Measurements from ENCODE around the gene PLEKHG5.
A peak's percentile ranks its signal among the peaks of the same experiment; 100 is the strongest.

The PLEKHG5 gene

DNA sequence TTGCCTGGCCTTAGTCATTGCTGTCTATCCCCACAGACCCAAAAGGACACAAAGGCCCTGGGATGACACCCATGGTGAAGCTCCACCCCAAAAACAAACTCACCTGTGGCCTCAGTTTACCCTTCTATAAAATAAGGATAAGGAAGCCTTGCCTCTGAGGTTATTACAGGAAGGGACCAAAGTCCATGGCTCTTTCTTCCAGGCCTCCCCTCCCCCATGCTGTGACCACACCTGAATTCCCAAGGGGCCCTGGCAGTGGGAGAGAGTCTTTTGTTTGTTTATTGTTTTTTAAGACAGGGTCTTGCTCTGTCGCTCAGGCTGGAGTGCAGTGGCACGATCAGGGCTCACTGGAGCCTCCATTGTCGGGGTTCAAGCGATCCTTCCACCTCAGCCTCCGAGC lies 15.0 kb downstream of the PLEKHG5 start:
- no peak for DNase-seq

DNA sequence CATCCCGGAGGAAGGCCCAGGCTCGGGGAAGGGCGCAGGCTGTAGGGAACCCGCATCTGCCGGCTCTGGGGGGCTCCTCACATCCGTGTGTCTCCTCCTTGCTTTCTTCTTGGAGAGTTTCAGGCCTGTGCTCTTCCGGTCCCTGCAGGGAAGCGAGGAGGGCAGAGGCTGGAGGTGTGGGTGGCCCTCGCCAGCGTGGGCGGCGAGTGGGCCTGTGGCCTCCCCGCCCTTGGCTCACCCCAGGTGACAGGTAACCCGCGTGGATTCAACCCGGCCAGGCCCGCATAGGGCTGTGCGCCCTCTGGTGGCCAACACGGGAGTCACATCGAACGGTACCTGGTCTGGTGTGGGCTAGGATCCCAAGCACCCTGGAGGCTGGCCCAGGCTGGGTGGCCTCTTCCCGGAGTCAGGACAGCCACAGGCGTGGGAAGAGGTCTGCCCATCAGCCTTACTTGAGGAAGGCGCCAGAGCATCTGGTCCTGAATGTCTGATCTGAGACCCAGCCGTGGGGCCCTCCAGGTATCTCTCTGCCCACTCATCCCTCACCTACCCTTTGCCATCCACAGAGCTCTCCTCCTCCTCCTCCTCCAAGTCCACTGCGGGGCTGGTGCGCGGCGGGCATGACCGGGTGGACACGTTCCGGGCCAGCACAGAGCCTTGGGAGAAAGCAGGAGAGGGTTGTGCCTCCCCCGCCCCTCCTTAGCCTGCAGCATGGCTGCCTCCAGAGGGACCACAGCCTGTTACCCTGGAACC lies 15.9 kb downstream of the PLEKHG5 start:
- peak; percentile 75 for DNase-seq

DNA sequence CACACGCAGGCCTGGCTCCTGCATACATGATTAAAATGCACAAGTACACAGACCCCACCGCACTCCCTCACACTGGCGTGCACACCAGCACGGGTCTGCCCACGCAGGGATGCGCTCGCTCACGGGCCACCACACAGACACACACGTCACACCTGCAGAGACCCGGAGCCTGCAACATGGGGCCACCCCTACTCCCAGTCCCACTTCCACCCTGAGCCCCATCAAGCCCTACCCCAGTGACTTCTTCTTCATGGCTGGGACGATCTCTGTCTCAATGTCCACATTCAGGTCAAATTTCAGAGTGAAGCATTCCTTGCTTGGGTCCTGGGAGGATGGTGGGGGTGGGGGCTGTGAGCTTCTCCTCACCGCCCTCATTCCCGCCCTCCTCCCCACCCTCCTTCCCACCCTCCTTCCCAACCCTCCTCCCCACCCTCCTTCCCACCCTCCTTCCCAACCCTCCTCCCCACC lies 16.6 kb downstream of the PLEKHG5 start:
- DNase-seq: no peak

DNA sequence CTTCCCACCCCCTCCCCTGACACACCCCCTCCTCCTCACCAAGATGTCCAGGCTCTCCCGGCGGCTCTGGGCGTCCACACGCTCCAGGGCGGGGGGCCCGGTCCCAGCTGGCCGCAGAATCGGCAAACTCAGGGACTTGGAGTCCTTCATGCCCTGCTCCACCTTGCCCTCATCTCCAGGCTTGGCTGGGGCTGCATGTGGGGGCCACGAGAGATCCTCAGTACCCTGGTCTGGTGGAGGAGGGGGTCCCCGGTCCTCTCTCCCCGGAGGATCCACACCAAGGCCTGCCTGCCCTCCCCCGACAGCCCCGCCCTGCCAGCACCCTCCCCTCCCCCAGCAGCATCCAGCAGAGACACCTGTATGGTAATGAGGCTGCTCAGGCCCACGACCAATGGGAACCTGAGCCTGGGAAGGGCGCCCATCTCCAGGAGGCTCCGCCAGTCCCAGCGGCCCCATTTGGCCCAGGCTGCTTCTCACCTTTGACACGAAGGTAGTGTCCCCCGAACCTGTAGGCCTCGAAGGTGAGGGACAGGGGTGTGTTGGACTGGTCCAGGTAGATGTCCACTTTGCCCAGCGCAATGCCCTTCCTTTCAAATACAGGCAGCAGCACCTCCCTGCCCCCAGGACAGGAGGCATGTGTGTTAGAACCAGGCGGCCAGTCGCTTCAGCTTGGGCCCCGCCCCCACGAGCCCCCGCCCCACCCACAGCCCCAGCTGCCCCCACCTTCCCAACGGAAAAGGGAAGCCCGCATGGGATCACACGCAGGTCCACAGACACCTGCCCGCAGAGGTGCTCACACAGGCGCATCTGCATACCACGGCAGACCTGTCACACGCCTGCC lies 17.3 kb downstream of the PLEKHG5 start:
- DNase-seq: no peak

DNA sequence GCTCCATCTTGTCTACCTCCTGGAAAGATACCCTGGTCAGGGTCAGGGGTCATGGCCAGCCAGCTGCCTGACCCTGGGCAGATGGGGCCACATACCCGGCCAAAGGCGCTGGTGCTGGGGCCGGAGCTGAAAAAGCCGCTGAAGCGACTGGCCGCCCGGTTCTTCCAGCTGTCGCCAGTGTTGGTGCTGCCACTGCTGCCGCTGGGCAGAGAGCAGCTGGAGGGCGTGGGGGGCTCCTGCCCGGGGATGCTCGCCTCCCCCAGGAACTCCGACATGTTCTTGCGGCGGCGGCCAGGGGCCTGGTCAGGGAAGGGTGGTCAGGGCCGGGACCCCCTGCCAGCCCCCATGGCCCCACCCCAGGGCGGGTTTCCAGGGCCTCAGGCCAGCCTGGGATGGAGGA lies 18.3 kb downstream of the PLEKHG5 start:
- DNase-seq: no peak

DNA sequence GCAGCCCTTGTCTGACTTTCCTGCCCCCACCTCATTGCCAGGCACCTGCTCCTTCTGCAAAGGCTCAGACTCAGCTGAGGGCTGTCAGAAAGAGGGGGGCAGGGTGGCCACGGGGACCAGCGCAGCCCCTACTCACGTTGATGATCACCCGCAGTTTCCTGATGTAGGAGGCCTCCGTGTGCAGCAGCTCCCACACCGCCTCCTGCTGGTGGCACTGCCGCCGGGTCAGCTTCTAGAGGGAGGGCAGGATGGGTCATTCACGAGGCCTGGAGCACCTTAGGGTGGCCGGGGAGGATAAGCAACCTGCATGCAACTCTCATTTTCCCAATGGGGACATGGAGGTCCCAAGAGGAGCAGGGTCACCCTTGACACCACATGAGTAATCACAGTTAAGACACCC lies 19.1 kb downstream of the PLEKHG5 start:
- no peak for DNase-seq

DNA sequence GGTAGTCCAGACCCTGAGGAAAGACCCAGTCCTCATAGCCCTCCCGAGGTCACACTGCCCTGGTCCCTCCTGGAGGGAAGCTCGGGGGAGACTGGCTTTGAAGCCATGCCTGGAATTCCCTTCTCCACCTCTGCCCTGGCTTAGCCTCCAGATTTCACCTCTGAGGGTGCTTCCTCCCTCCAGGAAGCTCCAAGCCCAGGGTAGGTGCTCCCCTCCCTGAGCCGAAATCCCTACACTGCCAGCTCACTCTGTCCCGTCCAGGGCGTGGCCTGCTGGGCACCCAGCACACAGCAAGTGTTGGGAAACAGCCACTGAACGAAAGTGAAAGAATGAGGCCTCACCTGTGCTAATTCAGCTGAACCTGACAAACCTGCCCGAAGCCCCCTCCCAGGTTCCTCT lies 19.5 kb downstream of the PLEKHG5 start:
- DNase-seq: no peak

DNA sequence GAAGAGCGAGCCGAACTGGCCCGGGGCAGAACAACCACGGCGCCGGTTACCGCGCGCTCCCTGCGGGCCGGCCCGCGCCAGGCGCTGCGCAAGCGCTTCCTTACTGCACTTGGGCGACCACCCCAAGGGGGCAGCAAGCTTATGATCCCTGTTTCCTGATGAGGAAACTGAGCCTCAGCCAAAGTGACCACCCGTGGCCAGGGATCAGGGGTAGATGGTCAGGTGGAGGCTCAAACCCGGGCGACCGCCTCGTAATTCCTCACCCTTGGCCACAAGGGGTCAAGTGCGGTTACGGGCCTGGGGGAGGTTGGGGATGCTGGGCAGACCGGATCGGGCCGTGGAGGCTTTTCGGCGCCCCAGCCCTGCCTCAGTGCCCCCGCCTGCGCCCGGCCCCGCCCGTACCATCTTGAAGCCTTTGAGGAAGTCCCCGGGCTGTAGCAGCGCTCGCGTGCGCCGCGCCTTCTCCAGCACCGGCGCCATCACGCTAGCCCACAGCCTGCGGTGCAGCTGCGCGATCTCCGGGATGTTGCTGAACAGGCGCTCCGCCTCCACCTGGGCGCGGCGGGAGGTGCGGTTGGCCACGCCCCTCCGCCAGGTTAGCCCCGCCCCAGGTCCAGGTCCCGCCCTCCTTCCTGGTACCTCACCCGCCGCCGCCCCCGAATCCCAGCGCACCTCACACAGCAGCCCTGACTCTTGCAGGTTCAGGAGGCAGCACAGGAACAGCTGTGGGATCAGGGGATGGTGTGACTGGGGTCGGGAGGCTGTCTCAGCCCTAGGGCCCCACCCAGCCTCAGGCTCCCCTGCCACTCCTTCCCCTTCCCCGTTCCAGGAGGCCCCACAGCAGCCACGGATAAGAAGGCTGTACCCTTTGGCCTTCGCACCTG lies 20.1 kb downstream of the PLEKHG5 start:
- no peak for DNase-seq

DNA sequence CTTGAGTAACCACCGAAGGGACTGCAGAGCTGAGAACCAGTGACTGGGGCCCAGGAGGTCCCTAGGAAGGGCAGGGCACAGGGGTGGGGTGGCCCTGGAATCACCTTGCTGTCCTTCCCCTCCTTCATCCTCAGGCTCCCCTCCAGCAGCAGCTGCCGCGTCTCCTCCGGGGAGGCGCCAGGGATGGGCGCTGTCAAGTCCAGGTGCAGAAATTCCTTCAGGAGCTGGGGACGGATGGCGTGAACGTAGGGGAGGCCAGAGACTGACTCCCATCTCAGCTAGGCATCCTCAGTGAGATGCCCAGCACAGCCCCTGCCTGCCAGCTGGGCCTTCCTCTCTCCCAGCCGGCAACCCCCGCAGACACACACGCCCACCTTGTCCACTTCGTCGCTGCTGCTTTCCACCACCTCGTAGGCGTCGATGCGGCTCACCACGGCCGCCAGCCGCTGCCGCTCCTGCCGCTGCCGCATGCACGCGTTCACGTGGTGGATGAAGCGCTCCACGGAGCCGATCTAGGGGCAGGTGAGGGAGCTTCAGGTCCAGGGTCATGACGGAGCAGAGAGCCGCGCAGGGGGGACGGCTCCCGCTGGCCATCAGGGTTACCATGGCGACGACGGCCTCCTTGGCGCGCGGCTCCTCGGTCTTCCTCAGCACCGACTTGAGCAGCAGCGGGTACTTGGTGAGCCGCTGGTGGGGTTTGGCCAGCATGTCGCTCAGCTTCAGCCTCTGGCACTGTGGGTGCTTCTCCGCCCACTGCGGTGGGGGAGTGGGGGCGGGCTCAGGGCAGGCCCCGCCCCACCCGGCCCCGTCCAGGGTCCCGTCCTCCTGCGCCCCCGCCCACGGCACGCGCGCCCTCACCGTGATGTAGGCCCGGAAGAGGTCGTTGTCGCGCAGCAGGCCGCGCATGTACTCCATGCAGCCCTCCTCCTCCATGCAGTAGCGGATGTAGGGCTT lies 21.1 kb downstream of the PLEKHG5 start:
- no peak for DNase-seq

DNA sequence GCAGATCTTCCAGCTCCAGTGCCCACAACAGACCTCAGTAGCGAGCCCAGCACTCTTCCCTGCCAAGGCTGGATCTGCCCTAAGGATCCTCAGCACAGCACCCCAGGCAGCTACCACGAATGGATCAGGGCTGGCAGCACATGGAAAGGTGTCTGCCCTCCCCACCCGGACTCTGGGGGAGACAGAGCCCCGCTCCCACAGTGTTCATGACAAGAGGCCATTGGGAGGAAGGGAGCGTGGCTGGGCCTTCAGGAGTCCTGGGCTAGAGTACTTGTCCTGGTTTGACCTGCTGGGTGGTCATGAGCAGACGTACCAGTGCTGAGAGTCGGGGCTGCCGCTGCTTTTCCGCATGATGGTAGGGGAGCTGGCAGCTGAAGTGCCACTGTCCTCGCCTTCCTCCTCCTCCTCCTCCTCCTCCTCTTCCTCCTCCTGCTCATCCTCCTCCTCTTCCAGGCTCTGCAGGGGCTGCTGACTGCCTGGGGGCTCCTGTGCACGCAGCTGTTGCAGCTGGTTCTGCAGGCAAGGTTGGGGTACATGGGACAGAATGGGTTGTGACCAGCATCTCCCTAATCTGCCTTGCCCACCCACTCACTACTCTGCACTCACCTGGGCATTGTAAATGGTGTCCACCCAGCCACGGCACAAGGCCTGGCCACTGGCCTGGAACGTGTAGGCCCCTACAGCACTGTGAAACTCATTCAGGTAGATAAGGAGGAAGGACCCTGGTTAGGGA lies 22.6 kb downstream of the PLEKHG5 start:
- DNase-seq: no peak

DNA sequence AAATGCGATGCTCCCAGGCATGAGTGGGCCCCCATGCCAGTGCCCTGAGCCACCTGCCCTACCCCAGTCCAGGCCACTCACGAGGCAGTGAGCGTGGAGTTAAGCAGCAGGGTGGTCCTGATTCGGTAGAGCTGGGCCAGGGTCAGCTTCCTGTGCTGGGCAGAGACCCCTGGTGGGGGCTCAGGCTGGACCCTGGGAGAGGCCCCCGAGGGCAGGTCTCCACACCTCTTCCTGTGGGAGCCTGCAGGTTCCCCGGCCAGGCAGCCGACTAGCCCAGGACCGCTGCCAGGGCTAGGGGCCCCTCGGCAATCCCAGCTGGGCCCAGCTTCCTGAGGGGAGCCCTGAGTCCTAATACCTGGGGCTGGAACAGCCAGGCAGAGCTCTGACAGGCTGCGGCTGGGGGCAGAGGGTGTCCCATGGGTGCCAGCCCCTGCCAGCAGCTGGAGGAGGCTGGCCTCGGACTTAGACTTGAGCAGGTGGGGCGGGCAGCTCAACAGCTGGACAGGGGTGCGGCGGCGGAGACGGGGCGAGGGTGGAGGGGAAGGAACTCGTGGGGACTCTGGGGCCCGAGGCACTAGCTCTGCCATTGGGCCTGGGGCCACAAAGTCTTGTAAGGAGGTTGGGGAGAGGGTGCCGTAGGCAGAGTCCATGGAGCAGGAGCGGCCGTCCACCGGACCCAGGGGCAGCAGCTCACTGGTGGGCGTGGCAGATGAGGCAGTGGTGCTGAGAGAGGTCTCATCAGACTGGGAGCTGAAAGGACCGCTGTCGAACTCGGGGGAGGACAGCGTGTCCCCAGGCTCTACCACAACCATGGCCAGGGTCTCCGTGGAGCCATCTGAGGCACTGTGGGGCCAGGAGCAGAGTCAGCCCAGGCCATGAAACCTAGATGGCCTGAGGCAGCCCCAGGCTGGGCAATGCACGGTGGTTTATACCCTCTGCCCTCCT lies 23.5 kb downstream of the PLEKHG5 start:
- DNase-seq: no peak

DNA sequence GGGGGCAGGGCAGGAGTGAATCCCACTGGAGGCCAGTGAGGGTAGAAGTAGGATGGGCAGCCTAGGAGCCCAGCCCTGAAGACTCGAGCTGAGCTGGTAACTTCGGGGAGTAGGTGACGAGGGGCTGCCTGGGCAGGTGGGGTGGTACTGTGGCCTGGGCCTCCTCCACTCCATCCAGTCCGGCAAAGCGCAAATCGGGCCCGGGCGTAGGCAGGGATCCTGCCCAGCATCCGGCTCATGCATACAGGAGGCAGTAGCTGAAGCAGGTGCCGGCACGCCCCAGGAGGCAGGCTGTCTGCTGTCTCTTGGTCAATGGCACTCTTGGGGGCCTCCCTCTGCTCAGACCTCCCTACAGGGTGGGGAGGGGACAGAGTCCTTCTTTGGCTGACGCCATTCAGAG lies 24.2 kb downstream of the PLEKHG5 start:
- no peak for DNase-seq

DNA sequence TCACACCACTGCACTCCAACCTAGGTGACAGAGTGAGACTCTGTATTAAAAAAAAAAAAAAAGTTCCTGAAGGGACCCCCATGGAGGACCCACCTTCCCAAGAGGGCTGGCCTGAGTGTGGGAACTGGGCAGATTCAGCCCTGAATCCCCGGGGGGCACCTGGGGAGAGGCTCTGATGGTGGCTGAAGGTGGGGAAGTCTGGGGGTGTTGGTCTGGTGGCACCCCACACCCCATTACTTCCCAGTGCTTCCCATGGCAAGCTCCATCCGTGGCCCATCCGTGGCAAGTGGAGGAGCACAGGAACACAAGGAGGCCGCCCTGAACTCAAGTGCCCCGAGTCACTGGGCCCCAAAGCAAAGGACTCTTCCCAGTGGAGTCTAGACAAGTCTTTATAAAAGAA lies 24.7 kb downstream of the PLEKHG5 start:
- DNase-seq: no peak

DNA sequence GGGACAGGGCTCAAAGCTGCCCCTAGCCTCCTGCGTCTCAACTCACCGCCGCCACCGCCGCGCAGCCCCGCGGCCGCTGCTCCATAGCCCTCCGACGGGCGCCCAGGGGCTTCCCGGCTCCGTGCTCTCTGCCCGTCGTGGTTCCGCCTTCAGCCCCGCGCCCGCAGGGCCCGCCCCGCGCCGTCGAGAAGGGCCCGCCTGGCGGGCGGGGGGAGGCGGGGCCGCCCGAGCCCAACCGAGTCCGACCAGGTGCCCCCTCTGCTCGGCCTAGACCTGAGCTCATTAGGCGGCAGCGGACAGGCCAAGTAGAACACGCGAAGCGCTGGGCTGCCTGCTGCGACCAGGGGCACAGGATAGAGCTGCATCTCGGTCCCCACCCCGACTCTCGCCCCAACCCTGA lies 25.4 kb downstream of the PLEKHG5 start, which contains the start of gene TNFRSF25:
TNFRSF25 (minus strand) TSS at position 151 of the 400 bp plus-strand sequence; CDS start at position 85, 66 bp downstream.
- DNase-seq: no peak

DNA sequence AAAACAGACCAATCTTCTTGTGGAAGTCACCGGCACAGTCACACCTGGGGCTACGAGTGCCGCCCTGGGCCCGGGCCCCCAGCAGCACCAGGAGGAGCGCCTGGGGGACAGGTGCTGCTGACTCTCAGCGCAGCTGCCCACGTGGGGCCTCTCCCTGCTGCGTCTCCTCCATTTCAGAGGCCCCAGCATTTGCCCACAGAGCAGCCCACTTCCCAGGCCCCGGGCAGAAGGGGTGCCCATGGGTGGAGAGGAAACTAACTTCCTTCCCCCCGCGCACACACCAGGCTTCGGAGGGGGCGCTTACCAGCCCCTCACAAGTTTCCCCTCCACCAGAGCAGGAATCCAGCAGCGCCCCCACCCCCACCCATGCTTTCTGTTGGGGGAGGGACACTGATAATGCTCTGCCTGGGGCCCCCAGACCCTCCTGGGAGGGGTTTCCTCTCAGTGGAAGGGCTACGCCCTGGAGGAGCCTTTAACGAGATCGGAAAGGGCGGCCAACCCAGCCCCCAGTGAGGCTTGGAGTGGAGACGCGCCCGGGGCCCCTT lies 25.9 kb downstream of the PLEKHG5 start:
- DNase-seq: no peak

DNA sequence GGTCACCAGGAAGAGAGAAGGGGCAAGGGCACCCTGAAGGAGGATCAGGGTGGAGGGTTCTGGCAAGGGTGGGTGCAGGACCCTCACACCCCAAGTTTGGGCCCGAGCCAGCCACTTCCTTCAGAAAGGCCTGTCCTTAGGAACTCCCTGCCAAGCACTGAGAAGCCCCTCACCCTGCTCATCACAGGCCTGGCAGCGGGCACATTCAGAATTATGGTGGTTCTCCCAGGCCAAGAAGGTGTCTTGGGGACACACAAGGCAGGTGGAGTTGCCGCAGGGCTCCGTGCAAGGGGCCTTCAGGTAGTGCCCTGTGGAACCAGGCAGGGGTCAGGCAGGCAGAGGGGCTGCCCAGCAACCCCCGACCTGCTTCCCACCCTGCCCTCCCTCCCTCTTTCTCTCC lies 26.6 kb downstream of the PLEKHG5 start:
- no peak for DNase-seq

DNA sequence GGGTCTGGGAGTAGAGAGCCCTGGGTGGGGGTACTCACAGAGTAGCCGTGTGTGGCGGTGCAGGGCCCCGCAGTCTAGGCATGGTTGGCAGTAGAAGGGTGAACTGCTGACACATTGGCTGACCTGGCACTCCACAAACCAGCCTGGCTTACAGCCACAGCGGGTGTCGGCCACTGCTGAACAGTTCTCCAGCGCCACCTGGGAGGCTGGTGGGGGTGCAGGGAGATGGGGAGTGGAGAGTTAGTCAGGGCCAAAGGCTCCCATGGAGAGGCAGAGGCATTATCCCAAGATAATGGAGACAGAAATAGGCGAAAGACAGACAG lies 27.0 kb downstream of the PLEKHG5 start:
- no peak for DNase-seq

DNA sequence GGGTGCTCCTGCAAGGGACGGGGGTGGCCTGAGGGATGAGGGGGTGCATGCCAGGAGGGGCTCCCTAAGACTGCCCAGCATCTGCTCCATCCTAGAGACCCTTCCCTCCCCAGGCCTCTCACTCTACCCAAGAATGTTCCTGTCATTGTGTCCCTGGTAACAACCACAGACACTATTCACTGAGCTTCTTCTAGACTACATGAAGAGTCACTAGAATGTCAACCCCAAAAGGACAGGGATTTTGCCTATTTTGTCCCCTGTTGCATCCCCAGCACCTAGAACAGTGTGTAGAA lies 28.4 kb downstream of the PLEKHG5 start:
- DNase-seq: no peak

DNA sequence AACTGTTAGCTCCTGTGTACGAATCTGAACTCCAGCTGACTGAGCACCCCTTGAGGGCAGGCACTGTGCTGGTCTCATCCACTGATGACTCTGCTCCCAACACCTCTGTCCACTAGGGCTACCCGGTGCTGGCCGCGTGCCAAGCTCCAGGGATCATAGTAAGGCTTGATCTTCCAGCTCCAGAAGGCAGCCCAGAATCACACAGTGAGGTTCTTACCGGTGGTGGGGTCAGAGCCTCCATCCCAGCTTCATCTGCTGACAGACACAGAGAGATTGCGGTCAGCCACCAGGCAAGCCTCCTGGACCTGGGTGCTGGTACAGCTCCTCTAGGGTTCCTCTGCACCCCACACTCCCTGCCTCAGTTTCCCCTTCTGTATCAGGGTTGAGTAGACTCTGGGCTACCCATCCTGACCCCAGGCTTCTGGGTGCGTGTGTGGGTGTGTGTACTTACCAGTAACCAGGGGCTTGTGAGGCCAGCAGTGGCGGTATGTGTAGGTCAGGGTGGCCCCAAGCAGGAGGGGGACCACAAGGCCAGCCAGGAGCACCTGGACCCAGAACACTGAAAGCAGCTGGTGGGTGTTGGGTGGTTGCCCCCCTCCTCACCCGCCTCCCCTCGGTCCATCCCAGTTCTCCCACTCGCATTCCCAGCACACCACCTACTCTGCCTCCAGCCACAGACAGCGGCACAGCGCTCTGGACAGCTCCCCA lies 28.9 kb downstream of the PLEKHG5 start:
- DNase-seq: no peak

Data from right kidney (tissue), 1 donor.